ENCODE results near the gene CAP1. TPM values are rescaled to one million over a fixed set of nuclear protein-coding genes. Genes with fewer than 3 reads are reported as not detected.

The CAP1 gene
- polyA plus RNA-seq, 2 of the 4 experiments (the other 2 are of a cell fraction), result 267 to 274 TPM

DNA sequence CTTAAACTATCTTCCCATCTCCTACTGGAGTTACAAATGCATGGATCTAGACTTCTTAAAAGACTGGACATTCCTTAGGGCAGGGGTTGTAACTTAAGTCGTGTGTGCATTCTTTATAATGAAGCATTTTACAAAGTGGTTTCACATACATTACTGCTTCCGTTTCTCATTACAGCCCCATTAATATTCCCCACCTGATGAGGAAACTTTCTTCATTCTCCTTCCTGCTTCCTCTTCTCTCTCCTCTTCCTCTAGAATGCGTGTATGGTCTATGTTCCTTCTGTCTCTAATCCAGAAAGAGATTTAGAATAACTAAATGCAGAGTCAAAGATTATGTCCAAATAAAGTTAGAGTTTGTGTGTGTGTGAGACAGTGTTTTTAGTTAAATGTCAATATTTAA is 1.8 kb upstream of the CAP1 start (continued):
- TF ChIP-seq ESRRA (IDR thresholded peaks at IDR 0.05; ENCODE audit: borderline replicate concordance, low read length) (no peak), HOXB5 (CRISPR knock-in tag; IDR thresholded peaks at IDR 0.05) (no peak), CHD4 (IDR thresholded peaks at IDR 0.05; ENCODE audit: borderline replicate concordance) (no peak), SMC3 (IDR thresholded peaks at IDR 0.05) (no peak), USF2 (IDR thresholded peaks at IDR 0.05) (no peak), MAZ (IDR thresholded peaks at IDR 0.05; ENCODE audit: borderline replicate concordance, low read depth, low read length) (no peak)

- H3K9me3 ChIP-seq, result no peaks in the 10 kb centered on the region
- ChIA-PET CTCF (interaction anchor here (0.7 to 2.7 kb wide), 3 partner anchors 69 to 137 kb away, joined by 4 to 14 read pairs (median 4); no protein-coding TSS in a partner anchor), POLR2A (interaction anchor here (1.9 kb wide), 1 partner anchor 137 kb away, joined by 4 read pairs; the partner anchor contains the start of gene MYCL)
- peak overlapping the region; percentile 80 for H3K4me2 ChIP-seq
- H3K4me3 ChIP-seq, result peak overlapping the region; percentile 99
- no peak for TF ChIP-seq MAX (IDR thresholded peaks at IDR 0.05)
- TF ChIP-seq EHF (CRISPR knock-in tag; IDR thresholded peaks at IDR 0.05), result no peak
- TF ChIP-seq ESRRA (IDR thresholded peaks at IDR 0.05; ENCODE audit: borderline replicate concordance, low read length), result no peak
- TF ChIP-seq RARB (CRISPR knock-in tag; IDR thresholded peaks at IDR 0.05), result peak; percentile 44; the same call in 1 of the 2 replicates
- TF ChIP-seq TFCP2L1 (CRISPR knock-in tag; IDR thresholded peaks at IDR 0.05), result no peak
- TF ChIP-seq, protein P1, sequence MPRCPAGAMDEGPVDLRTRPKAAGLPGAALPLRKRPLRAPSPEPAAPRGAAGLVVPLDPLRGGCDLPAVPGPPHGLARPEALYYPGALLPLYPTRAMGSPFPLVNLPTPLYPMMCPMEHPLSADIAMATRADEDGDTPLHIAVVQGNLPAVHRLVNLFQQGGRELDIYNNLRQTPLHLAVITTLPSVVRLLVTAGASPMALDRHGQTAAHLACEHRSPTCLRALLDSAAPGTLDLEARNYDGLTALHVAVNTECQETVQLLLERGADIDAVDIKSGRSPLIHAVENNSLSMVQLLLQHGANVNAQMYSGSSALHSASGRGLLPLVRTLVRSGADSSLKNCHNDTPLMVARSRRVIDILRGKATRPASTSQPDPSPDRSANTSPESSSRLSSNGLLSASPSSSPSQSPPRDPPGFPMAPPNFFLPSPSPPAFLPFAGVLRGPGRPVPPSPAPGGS (IDR thresholded peaks at IDR 0.05), result no peak
- no peak for TF ChIP-seq MAZ (IDR thresholded peaks at IDR 0.05; ENCODE audit: borderline replicate concordance, low read depth, low read length)
- TF ChIP-seq, protein P2, sequence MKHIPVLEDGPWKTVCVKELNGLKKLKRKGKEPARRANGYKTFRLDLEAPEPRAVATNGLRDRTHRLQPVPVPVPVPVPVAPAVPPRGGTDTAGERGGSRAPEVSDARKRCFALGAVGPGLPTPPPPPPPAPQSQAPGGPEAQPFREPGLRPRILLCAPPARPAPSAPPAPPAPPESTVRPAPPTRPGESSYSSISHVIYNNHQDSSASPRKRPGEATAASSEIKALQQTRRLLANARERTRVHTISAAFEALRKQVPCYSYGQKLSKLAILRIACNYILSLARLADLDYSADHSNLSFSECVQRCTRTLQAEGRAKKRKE (CRISPR knock-in tag; IDR thresholded peaks at IDR 0.05; ENCODE audit: low read depth), result no peak
- TF ChIP-seq CTCF (IDR thresholded peaks at IDR 0.05), result 0 out of 3 replicates have a peak, but pooled peaks have one; percentile 7
- no peak for TF ChIP-seq KDM1A (IDR thresholded peaks at IDR 0.05; ENCODE audit: low read depth)
- TF ChIP-seq, protein P3, sequence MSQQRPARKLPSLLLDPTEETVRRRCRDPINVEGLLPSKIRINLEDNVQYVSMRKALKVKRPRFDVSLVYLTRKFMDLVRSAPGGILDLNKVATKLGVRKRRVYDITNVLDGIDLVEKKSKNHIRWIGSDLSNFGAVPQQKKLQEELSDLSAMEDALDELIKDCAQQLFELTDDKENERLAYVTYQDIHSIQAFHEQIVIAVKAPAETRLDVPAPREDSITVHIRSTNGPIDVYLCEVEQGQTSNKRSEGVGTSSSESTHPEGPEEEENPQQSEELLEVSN (IDR thresholded peaks at IDR 0.05; ENCODE audit: borderline replicate concordance, low read depth), result no peak
- H3K27ac ChIP-seq, result peak overlapping the region; percentile 99 to 100
- peak in 1 of 2 experiments; percentile 40 for DNase-seq (ENCODE audit: low read depth in 1 of 2, low spot score in 1 of 2)
- H3K4me1 ChIP-seq, result peaks cover 26% of the 10 kb centered on the region
- 3% methylated on average over 10 of the region's 10 CpGs for WGBS (ENCODE audit: missing lambda C conversion rate)
- peak in 1 of 2 experiments; percentile 8; a peak in 2 of 6 replicates for ATAC-seq
- no peak for FAIRE-seq
Observed at GRCh38 chr1:40039245-40039756, 1.2 kb upstream of the CAP1 start.

DNA sequence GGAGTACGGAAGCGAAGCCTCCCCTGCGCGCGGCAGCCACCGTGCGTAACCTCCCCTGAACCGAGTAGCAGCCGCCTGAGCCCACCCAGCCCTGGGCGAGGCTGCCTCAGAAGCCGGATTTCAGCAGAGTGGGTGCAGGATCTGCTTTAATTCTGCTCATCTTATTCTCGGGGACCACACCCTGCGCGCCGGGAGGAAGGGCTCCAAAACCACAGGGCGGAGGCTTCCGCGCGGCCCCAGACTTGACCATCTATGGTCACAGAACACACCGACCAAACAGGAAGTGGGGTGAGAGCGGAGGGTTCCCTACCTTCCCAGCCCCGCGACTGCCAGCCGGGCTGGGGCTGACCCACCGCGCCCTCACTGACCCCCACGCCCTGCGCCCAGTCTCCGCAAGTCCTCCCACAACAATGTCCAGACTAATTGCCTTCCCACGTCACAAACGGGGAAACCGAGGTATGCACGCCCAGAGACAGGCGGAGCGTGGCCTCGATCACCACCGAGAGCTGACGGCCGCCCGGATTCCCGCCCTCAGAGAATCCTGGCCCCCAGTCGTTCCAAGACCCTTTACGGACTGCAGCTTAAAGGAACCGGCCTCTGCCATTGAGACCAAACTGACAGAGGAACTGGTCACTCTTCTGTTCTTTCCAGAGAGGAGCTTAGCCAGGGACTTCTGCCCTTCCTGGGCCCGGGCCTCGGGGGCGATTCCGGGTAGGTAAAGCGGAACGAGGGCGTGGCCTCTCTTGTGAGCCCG is 595 bp upstream of the CAP1 start:
- no peak for FAIRE-seq
- 2% methylated on average over 22 of the region's 52 CpGs for WGBS (ENCODE audit: missing lambda C conversion rate)
- peak overlapping the region; percentile 99 to 100 for H3K27ac ChIP-seq
- TF ChIP-seq TFCP2L1 (CRISPR knock-in tag; IDR thresholded peaks at IDR 0.05), result no peak
- TF ChIP-seq, protein P3 (IDR thresholded peaks at IDR 0.05; ENCODE audit: borderline replicate concordance, low read depth), result peak; percentile 84
- no peak for TF ChIP-seq ZNF302 (CRISPR knock-in tag; IDR thresholded peaks at IDR 0.05)
- 0 out of 2 replicates have a peak, but pooled peaks have one; percentile 76 for TF ChIP-seq FOSB (CRISPR knock-in tag; IDR thresholded peaks at IDR 0.05)
- peak; percentile 45 to 60; a peak in 3 of 5 replicates for TF ChIP-seq JUN (IDR thresholded peaks at IDR 0.05)
- no peak for TF ChIP-seq RAD21 (conservative IDR thresholded peaks at IDR 0.05 in 1 of 2, IDR thresholded peaks at IDR 0.05 in 1 of 2)
- TF ChIP-seq GATA3 (IDR thresholded peaks at IDR 0.05; ENCODE audit: borderline replicate concordance), result no peak; the same call in 1 of the 2 replicates
- peak; percentile 75; the same call in 1 of the 2 replicates for TF ChIP-seq TP53 (CRISPR knock-in tag; IDR thresholded peaks at IDR 0.05)
- TF ChIP-seq PHF8 (IDR thresholded peaks at IDR 0.05; ENCODE audit: borderline replicate concordance, low read depth), result peak; percentile 79; the same call in 1 of the 2 replicates
- no peak for TF ChIP-seq ESRRA (IDR thresholded peaks at IDR 0.05; ENCODE audit: borderline replicate concordance, low read length)
- 0 out of 2 replicates have a peak, but pooled peaks have one; percentile 23 for TF ChIP-seq MYC (IDR thresholded peaks at IDR 0.05; ENCODE audit: borderline replicate concordance, low read length)
- TF ChIP-seq MAX (IDR thresholded peaks at IDR 0.05), result peak; percentile 78

More for the DNA sequence above, 595 bp upstream of the CAP1 start:
- H3K9me3 ChIP-seq, result no peaks in the 10 kb centered on the region
- H3K4me1 ChIP-seq, result peaks cover 26% of the 10 kb centered on the region
- ATAC-seq, result peak; percentile 87 to 88
- peak overlapping the region; percentile 99 for H3K4me3 ChIP-seq
- peak overlapping the region; percentile 80 for H3K4me2 ChIP-seq
- peak; percentile 60 to 88 for DNase-seq (ENCODE audit: low read depth in 1 of 2, low spot score in 1 of 2)
- ChIA-PET POLR2A (interaction anchor here (0.6 to 1.9 kb wide), 4 partner anchors 22 to 138 kb away, joined by 3 to 7 read pairs (median 4); partner anchors contain the start of gene MYCL), CTCF (interaction anchor here (0.6 to 2.7 kb wide), 4 partner anchors 70 to 357 kb away, joined by 3 to 14 read pairs (median 4); no protein-coding TSS in a partner anchor)
